GM12891 (cell line): ENCODE data around the gene ODAD4.

Source experiments
- POLR2A ChIP-seq: IDR thresholded peaks from 2 replicates; pipeline ENCODE4 v1.6.1; 2011; ENCODE audit warnings: low read depth, low read length, control low read depth
- POLR2AphosphoS5 ChIP-seq: IDR thresholded peaks from 2 replicates; pipeline ENCODE4 v1.6.1; 2011; ENCODE audit warnings: low read depth, low read length, control low read depth
- SPI1 ChIP-seq: IDR thresholded peaks from 2 replicates; pipeline ENCODE4 v1.6.1; 2011; ENCODE audit warnings: low read depth, low read length, control low read depth

DNA sequence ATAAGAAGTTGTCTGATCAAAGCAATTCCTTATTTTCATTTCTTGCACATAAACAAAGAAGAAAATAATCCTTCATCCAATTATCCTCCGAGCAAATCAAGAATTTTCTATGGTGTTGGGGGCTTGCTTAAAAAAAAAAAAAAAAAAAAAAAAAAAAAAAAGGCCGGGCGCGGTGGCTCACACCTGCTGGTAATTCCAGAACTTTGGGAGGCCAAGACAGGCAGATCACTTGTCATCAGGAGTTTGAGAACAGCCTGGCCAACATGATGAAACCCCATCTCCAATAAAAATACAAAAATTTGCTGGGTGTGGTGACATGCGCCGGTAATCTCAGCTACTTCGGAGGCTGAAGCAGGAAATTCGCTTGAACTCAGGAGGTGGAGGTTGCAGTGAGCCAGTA, 55.5 kb downstream of the ODAD4 start:
- no peak for TF ChIP-seq POLR2A
- no peak for TF ChIP-seq POLR2AphosphoS5
- no peak for TF ChIP-seq SPI1
